Vagina (tissue), 2 donors: ENCODE data around the gene NALCN.

Experiments
- CTCF ChIP-seq, 3 experiments: fragments of 450-650 bp in 2 of 3; fragments of 200-600 bp in 1 of 3; sonication (generic) in 1 of 3; IDR thresholded peaks; one replicate each; pipeline ENCODE4 v1.5.1; 2017 to 2019; ENCODE audit warnings: antibody characterized with exemption in 3 of 3, mild to moderate bottlenecking in 2 of 3, moderate library complexity in 2 of 3
- POLR2A ChIP-seq, 2 donors: fragments of 450-650 bp; IDR thresholded peaks; one replicate each; pipeline ENCODE4 v1.6.1; 2017; ENCODE audit warnings: antibody characterized with exemption in 2 of 2, mild to moderate bottlenecking in 2 of 2, moderate library complexity in 2 of 2
- POLR2AphosphoS5 ChIP-seq, 2 donors: sonication (generic); formaldehyde crosslinking; IDR thresholded peaks; one replicate each; pipeline ENCODE4 v1.9.0; 2017; ENCODE audit warnings: antibody characterized with exemption in 2 of 2, mild to moderate bottlenecking in 2 of 2, low read depth in 1 of 2; ENCODE audit not compliant: insufficient read depth in 1 of 2

- TF ChIP-seq POLR2A (IDR thresholded peaks at IDR 0.05) (no peak), CTCF (IDR thresholded peaks at IDR 0.05) (no peak), POLR2AphosphoS5 (IDR thresholded peaks at IDR 0.05; ENCODE audit: insufficient read depth in 1 of 2, low read depth in 1 of 2) (no peak)
These were observed 260.4 kb downstream of the NALCN start for GRCh38 chr13:101155920-101156319.
